ENCODE data around the gene MISFA. TPM values are rescaled to one million over a fixed set of nuclear protein-coding genes. Genes with fewer than 3 reads are reported as not detected.

The MISFA gene
- total RNA-seq, 4 donors from 2014 or later, result 7.1 TPM; not detected in 3

DNA sequence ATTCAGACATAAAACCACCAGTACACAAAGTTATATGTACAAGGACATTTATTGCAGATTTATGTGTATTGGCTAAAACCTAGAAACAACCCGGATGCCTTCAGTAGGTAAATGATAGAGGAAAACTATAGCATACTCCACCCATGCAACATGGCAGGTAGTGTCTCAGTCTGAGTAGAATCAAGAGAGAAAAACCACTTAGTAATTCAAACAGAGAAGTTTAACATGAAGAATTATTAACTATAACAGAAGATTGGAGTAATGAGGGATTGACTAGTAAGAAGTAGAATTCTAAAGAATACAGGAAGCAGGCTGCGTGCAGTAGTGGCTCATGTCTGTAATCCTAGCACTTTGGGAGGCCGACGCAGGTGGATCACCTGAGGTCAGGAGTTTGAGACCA, 50.8 kb downstream of the MISFA start:
- WGBS, result 94% methylated on average over 4 of the region's 4 CpGs

GRCh38 chr11:18650859-18651557, 51.4 kb downstream of the MISFA start:
- no peak for DNase-seq (ENCODE audit: extremely low spot score)
- intact Hi-C loops (cut with DNase I), result no loop called here
- TF ChIP-seq, protein P1, sequence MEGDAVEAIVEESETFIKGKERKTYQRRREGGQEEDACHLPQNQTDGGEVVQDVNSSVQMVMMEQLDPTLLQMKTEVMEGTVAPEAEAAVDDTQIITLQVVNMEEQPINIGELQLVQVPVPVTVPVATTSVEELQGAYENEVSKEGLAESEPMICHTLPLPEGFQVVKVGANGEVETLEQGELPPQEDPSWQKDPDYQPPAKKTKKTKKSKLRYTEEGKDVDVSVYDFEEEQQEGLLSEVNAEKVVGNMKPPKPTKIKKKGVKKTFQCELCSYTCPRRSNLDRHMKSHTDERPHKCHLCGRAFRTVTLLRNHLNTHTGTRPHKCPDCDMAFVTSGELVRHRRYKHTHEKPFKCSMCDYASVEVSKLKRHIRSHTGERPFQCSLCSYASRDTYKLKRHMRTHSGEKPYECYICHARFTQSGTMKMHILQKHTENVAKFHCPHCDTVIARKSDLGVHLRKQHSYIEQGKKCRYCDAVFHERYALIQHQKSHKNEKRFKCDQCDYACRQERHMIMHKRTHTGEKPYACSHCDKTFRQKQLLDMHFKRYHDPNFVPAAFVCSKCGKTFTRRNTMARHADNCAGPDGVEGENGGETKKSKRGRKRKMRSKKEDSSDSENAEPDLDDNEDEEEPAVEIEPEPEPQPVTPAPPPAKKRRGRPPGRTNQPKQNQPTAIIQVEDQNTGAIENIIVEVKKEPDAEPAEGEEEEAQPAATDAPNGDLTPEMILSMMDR (IDR thresholded peaks at IDR 0.05), result peak; percentile 41 to 59 (median 50)
- no peak for TF ChIP-seq POLR2A (IDR thresholded peaks at IDR 0.05; ENCODE audit: low read depth)
- H3K4me3 ChIP-seq, result no peak overlapping the region
- 74% methylated on average over 19 of the region's 19 CpGs for WGBS
- no peak overlapping the region for H3K27ac ChIP-seq (replicated peaks in 1 of 4)
- no peaks in the 10 kb centered on the region for H3K36me3 ChIP-seq
- H3K9me3 ChIP-seq, result no peaks in the 10 kb centered on the region
- H3K27me3 ChIP-seq, result no peaks in the 10 kb centered on the region
- H3K4me1 ChIP-seq, result no peaks in the 10 kb centered on the region

More for the DNA sequence above, 50.8 kb downstream of the MISFA start:
- H3K36me3 ChIP-seq, result no peaks in the 10 kb centered on the region
- no peak overlapping the region for H3K4me3 ChIP-seq
- no peaks in the 10 kb centered on the region for H3K27me3 ChIP-seq
- no peaks in the 10 kb centered on the region for H3K9me3 ChIP-seq
- TF ChIP-seq EP300 (IDR thresholded peaks at IDR 0.05) (no peak), POLR2A (IDR thresholded peaks at IDR 0.05; ENCODE audit: low read depth) (no peak), POLR2AphosphoS5 (IDR thresholded peaks at IDR 0.05) (no peak)
- TF ChIP-seq, protein P1 (IDR thresholded peaks at IDR 0.05), result no peak
- DNase-seq (ENCODE audit: extremely low spot score), result no peak
- no peaks in the 10 kb centered on the region for H3K4me1 ChIP-seq
- intact Hi-C loops (cut with DNase I), result no loop called here
- no peak overlapping the region for H3K27ac ChIP-seq (replicated peaks in 1 of 4)

Other genes with a start within 250 kb of the MISFA start
- 100 to 1,000 TPM; 399 to 523 (median 446) TPM for gene LDHA, start 205.2 kb upstream of the MISFA start, total RNA-seq
- not detected for gene LDHC, start 187.5 kb upstream of the MISFA start, total RNA-seq
- gene LDHAL6A, start 143.9 kb upstream of the MISFA start, total RNA-seq, result not detected
- gene TSG101, start 72.8 kb upstream of the MISFA start, total RNA-seq, result 10 to 100 TPM; 60.1 to 93.2 (median 80.5) TPM
- 10 to 100 TPM; 28.7 to 39.1 (median 29.6) TPM for gene UEVLD, start 11.1 kb upstream of the MISFA start, total RNA-seq
- 10 to 100 TPM in 3 of 4 donors, 1 to 10 TPM in 1; 9.6 to 32.1 (median 18.1) TPM for gene SPTY2D1, start 34.6 kb downstream of the MISFA start, total RNA-seq
- gene TMEM86A, start 99.0 kb downstream of the MISFA start, total RNA-seq, result 1 to 10 TPM; 2.5 to 5.5 (median 4.2) TPM
- under 1 TPM in 2 of 4 donors, not detected in 2; 0.17 to 0.23 TPM for gene IGSF22, start 126.4 kb downstream of the MISFA start, total RNA-seq
- gene PTPN5, start 192.0 kb downstream of the MISFA start, total RNA-seq, result 1 to 10 TPM; 1.2 to 4.1 (median 3.0) TPM

Measured in esophagus muscularis mucosa (tissue), 4 donors.